ENCODE measurements around the gene SLC1A3.

Gene SLC1A3

GRCh38 chr5:36719282-36719681 lies 112.9 kb downstream of the SLC1A3 start:
- Histone ChIP-seq H3K4me3 (ENCODE audit: low read length, poor library complexity, severe bottlenecking) (no peak overlapping the region), H3K9me3 (ENCODE audit: insufficient read depth, low read depth, low read length) (no peaks in the 10 kb centered on the region), H3K27me3 (ENCODE audit: insufficient read depth, low read length, poor library complexity, severe bottlenecking) (no peaks in the 10 kb centered on the region), H3F3A (ENCODE audit: low read depth) (no peaks in the 10 kb centered on the region), H3K79me2 (ENCODE audit: insufficient read depth, low read length) (peaks cover 75% of the 10 kb centered on the region), H3K4me1 (ENCODE audit: insufficient read depth, low read length, poor library complexity, severe bottlenecking) (peaks cover 38% of the 10 kb centered on the region), H2AFZ (ENCODE audit: low read length) (no peak overlapping the region), H3K9me2 (replicated peaks; ENCODE audit: low read depth, low read length) (no peaks in the 10 kb centered on the region), H3K9ac (ENCODE audit: low read depth, low read length, poor library complexity, severe bottlenecking) (no peak overlapping the region), H4K20me1 (ENCODE audit: insufficient read depth, low read length, poor library complexity, severe bottlenecking) (no peaks in the 10 kb centered on the region), H3K4me2 (ENCODE audit: low read depth, low read length, poor library complexity, severe bottlenecking) (peak overlapping the region; percentile 8), H3K36me3 (ENCODE audit: insufficient read depth, low read length) (no peaks in the 10 kb centered on the region)
- no peak for TF ChIP-seq CTCF (conservative IDR thresholded peaks at IDR 0.05; ENCODE audit: low read length)
- no peak for TF ChIP-seq EZH2phosphoT487 (IDR thresholded peaks at IDR 0.05; ENCODE audit: borderline replicate concordance)

DNA sequence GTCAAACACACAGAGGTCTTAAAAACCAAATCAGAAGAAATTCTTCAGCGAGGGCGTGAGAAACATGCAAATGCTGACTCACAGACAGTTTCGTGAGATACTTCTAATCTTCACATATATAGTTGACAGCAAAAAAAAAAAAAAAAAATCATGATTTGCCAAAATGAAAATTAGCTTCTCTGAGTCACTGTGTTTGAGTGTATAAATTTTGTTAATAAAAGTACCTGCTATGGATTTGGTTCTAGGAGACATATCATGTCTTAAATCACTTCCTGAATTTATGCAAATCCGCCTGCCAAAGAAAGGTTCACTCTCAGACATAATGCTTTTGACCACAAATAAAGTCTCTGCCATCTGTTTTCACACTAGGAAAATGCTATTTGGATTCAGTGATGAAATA lies 114.3 kb downstream of the SLC1A3 start:
- H3K79me2 ChIP-seq (ENCODE audit: insufficient read depth, low read length) = peaks cover 67% of the 10 kb centered on the region
- H3K27me3 ChIP-seq (ENCODE audit: insufficient read depth, low read length, poor library complexity, severe bottlenecking) = no peaks in the 10 kb centered on the region
- no peaks in the 10 kb centered on the region for H3F3A ChIP-seq (ENCODE audit: low read depth)
- TF ChIP-seq CTCF (conservative IDR thresholded peaks at IDR 0.05; ENCODE audit: low read length) (no peak), EZH2phosphoT487 (IDR thresholded peaks at IDR 0.05; ENCODE audit: borderline replicate concordance) (no peak)
- H3K9me3 ChIP-seq (ENCODE audit: insufficient read depth, low read depth, low read length) = no peaks in the 10 kb centered on the region
- H3K4me1 ChIP-seq (ENCODE audit: insufficient read depth, low read length, poor library complexity, severe bottlenecking) = peaks cover 45% of the 10 kb centered on the region
- H3K4me3 ChIP-seq (ENCODE audit: low read length, poor library complexity, severe bottlenecking) = no peak overlapping the region
- H3K9ac ChIP-seq (ENCODE audit: low read depth, low read length, poor library complexity, severe bottlenecking) = no peak overlapping the region
- no peak overlapping the region for H2AFZ ChIP-seq (ENCODE audit: low read length)
- H3K9me2 ChIP-seq (replicated peaks; ENCODE audit: low read depth, low read length) = no peaks in the 10 kb centered on the region
- no peaks in the 10 kb centered on the region for H4K20me1 ChIP-seq (ENCODE audit: insufficient read depth, low read length, poor library complexity, severe bottlenecking)
- H3K4me2 ChIP-seq (ENCODE audit: low read depth, low read length, poor library complexity, severe bottlenecking) = peak overlapping the region; percentile 93
- no peaks in the 10 kb centered on the region for H3K36me3 ChIP-seq (ENCODE audit: insufficient read depth, low read length)

- H3K9me2 ChIP-seq (replicated peaks; ENCODE audit: low read depth, low read length) = no peaks in the 10 kb centered on the region
- no peaks in the 10 kb centered on the region for H4K20me1 ChIP-seq (ENCODE audit: insufficient read depth, low read length, poor library complexity, severe bottlenecking)
- no peak overlapping the region for H2AFZ ChIP-seq (ENCODE audit: low read length)
- no peak overlapping the region for H3K9ac ChIP-seq (ENCODE audit: low read depth, low read length, poor library complexity, severe bottlenecking)
- peaks cover 46% of the 10 kb centered on the region for H3K4me1 ChIP-seq (ENCODE audit: insufficient read depth, low read length, poor library complexity, severe bottlenecking)
- no peaks in the 10 kb centered on the region for H3K9me3 ChIP-seq (ENCODE audit: insufficient read depth, low read depth, low read length)
- peak overlapping the region; percentile 76 for H3K4me3 ChIP-seq (ENCODE audit: low read length, poor library complexity, severe bottlenecking)
- H3F3A ChIP-seq (ENCODE audit: low read depth) = no peaks in the 10 kb centered on the region
- no peaks in the 10 kb centered on the region for H3K36me3 ChIP-seq (ENCODE audit: insufficient read depth, low read length)
- H3K27me3 ChIP-seq (ENCODE audit: insufficient read depth, low read length, poor library complexity, severe bottlenecking) = no peaks in the 10 kb centered on the region
- peak overlapping the region; percentile 93 for H3K4me2 ChIP-seq (ENCODE audit: low read depth, low read length, poor library complexity, severe bottlenecking)
- TF ChIP-seq CTCF (conservative IDR thresholded peaks at IDR 0.05; ENCODE audit: low read length) (no peak), EZH2phosphoT487 (IDR thresholded peaks at IDR 0.05; ENCODE audit: borderline replicate concordance) (no peak)
- H3K79me2 ChIP-seq (ENCODE audit: insufficient read depth, low read length) = peaks cover 61% of the 10 kb centered on the region
Measured at GRCh38 chr5:36721664-36722235, 115.3 kb downstream of the SLC1A3 start.
